B cell (primary cell): ENCODE data around the gene ELK3.

Source experiments
- CTCF ChIP-seq: fragments of 200-600 bp; IDR thresholded peaks from one replicate; pipeline ENCODE4 v1.8.0; 2022; ENCODE audit warnings: antibody characterized with exemption, mild to moderate bottlenecking
- EZH2 ChIP-seq: IDR thresholded peaks from 2 replicates; pipeline ENCODE4 v1.6.1; 2012; ENCODE audit warnings: borderline replicate concordance, low read depth, mild to moderate bottlenecking, moderate library complexity, low read length; ENCODE audit not compliant: insufficient read depth, poor library complexity, severe bottlenecking

GRCh38 chr12:96190413-96191108, 3.6 kb upstream of the ELK3 start:
- TF ChIP-seq EZH2 (no peak), CTCF (no peak)
